Measurements from ENCODE around the gene GP1BB. TPM values are rescaled to one million over a fixed set of nuclear protein-coding genes. Genes with fewer than 3 reads are reported as not detected.

Gene GP1BB
- total and polyA plus RNA-seq, 3 experiments from 2014 or later = not detected

DNA sequence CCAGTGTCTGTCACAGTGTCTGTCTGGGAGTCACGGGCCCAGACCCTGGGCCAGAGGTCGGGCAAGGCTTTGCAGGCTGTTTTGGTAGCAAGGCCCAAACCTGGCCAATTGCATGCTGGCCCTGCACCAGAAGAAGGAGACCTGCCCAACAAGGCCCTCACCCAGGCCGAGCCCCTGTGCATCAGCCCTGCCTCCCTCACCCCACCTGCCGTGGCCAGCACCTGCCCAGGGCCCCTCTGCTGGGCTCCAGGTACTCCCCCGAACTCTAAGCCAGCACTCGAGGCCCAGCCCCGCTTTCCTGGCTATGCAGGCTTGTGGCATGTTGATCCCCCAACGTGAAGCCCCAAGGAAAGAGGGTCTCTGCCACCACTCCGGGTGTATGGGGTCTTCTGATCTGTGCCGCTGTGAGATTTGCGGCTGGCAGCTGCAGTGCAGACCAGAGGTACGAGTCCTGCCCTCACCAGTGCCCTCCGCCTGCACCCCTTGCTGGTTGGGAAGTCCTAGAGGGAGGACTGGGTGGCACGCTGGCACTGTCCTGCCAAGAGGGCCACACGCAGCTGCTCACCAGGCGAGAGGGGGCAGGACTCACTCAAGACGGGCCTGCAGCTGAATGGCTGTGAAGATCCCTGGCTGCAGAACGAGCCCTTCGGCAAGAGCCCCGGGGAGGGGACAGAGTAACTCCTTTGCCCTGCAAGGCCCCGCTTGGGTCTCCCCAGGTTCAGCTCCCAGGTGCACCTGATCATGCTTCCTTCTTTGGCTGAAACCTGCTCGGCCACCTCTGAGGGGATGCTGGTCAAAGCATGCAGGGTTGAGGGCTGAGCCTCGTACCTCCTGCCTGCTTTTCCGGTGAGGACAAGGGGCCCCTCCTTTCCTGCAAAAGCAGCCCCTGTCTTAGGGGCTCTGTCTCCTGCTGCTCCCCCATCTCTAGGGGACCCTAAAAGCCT is 15.7 kb upstream of the GP1BB start:
- Mint-ChIP-seq H3K27ac (no peak overlapping the region), H3K9me3 (no peaks in the 10 kb centered on the region), H3K4me1 (no peaks in the 10 kb centered on the region), H3K36me3 (no peaks in the 10 kb centered on the region), H3K4me3 (no peak overlapping the region), H3K27me3 (peaks cover 4 to 13% of the 10 kb centered on the region in 2 donors)
- ChIA-PET POLR2A (no interaction called here), CTCF (no interaction called here)
- Histone ChIP-seq H3K9me3 (ENCODE audit: low read length) (no peaks in the 10 kb centered on the region), H3K4me3 (ENCODE audit: low read length) (no peak overlapping the region), H3K27ac (ENCODE audit: low read depth, low read length) (no peak overlapping the region), H3K27me3 (ENCODE audit: insufficient read depth, low read length, poor library complexity, severe bottlenecking) (peaks cover 13% of the 10 kb centered on the region), H3K36me3 (ENCODE audit: insufficient read depth, low read length) (no peaks in the 10 kb centered on the region), H3K4me1 (ENCODE audit: insufficient read depth, low read length) (no peaks in the 10 kb centered on the region)
- DNase-seq = no peak

DNA sequence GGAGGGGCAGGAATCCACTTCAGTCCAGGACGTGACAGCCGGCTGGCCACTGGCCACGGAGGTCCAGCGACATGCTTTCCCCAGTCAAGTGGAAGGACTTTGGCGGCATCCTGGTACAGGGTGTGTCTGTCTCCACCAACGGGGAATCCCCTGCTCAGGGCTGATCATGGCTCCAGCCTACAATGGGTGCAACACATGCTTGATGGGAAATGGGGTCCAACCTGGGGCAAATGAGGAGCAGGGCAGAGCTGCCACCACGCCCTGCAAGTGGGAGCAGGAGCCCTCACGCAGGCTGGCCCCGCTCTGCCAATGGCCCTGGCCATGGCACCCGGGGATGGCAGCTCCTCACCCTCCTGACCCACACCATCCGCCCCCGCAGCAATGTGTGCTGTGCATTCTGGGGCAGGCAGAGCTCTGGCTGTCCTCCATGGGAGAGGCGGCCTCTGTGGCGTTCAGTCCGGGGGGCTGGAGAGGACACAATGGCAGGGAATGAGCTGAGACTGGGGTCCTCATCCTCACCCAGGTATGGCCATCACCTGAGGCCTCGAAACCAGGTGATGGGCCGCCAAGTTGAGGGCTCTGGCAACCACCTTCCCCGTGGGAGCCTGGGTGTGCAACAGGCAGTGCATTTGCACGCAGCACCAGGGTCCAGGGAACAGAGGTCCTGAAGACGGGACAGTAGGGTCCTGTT is 14.9 kb upstream of the GP1BB start:
- no peaks in the 10 kb centered on the region for H3K36me3 ChIP-seq (ENCODE audit: insufficient read depth, low read length)
- no peaks in the 10 kb centered on the region for H3K9me3 ChIP-seq (ENCODE audit: low read length)
- no peak overlapping the region for H3K4me3 ChIP-seq (ENCODE audit: low read length)
- no peaks in the 10 kb centered on the region for H3K9me3 Mint-ChIP-seq
- POLR2A ChIA-PET = no interaction called here
- H3K4me1 Mint-ChIP-seq = no peaks in the 10 kb centered on the region
- CTCF ChIA-PET = no interaction called here
- no peaks in the 10 kb centered on the region for H3K36me3 Mint-ChIP-seq
- no peaks in the 10 kb centered on the region for H3K4me1 ChIP-seq (ENCODE audit: insufficient read depth, low read length)
- H3K27me3 ChIP-seq (ENCODE audit: insufficient read depth, low read length, poor library complexity, severe bottlenecking) = peaks cover 20% of the 10 kb centered on the region
- H3K27ac ChIP-seq (ENCODE audit: low read depth, low read length) = no peak overlapping the region
- H3K4me3 Mint-ChIP-seq = no peak overlapping the region
- H3K27ac Mint-ChIP-seq = no peak overlapping the region
- no peak for DNase-seq
- peaks cover 10 to 20% of the 10 kb centered on the region in 2 donors for H3K27me3 Mint-ChIP-seq

DNA sequence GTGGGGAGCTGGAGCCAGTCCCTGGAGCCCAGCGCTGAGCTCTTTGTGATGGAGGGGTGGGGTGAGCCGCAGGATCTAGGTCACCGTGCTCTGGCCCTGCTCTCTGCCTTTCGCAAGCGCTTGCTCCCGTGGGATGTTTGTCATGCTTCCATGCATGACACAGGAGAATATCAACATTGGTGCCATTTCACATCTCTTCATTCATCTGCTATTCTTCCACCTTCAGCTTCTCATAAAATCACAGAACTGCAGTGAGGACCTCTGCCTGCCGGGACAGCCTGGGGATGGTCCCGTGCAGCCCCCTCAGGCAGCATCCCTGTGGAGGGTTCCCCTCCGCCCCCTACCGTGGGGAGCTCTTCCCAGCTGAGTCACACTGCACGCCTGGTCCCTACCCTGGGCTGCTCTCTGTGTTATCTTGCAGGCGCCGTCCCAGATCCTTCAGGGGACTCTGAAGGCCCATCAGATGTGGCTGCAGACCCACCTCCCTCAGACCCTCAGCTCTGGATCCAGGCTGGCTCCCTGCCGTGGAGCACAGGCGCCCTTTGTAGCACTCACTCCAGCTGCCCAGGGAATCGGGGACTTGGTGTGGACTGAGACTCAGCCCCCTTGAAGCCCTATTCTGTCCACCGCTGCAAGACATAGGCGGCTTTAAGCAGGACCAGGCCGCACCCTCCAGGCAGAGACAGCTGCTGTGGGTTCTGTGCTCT is 14.1 kb upstream of the GP1BB start:
- Mint-ChIP-seq H3K4me1 (peaks cover 0 to 4% (median 2%) of the 10 kb centered on the region in 3 donors), H3K4me3 (no peak overlapping the region), H3K27me3 (peaks cover 13 to 22% of the 10 kb centered on the region in 2 donors), H3K9me3 (no peaks in the 10 kb centered on the region), H3K36me3 (no peaks in the 10 kb centered on the region), H3K27ac (no peak overlapping the region)
- ChIA-PET CTCF (no interaction called here), POLR2A (no interaction called here)
- Histone ChIP-seq H3K27me3 (ENCODE audit: insufficient read depth, low read length, poor library complexity, severe bottlenecking) (peaks cover 15% of the 10 kb centered on the region), H3K36me3 (ENCODE audit: insufficient read depth, low read length) (no peaks in the 10 kb centered on the region), H3K4me1 (ENCODE audit: insufficient read depth, low read length) (no peaks in the 10 kb centered on the region), H3K4me3 (ENCODE audit: low read length) (no peak overlapping the region), H3K9me3 (ENCODE audit: low read length) (no peaks in the 10 kb centered on the region), H3K27ac (ENCODE audit: low read depth, low read length) (no peak overlapping the region)
- DNase-seq = no peak

DNA sequence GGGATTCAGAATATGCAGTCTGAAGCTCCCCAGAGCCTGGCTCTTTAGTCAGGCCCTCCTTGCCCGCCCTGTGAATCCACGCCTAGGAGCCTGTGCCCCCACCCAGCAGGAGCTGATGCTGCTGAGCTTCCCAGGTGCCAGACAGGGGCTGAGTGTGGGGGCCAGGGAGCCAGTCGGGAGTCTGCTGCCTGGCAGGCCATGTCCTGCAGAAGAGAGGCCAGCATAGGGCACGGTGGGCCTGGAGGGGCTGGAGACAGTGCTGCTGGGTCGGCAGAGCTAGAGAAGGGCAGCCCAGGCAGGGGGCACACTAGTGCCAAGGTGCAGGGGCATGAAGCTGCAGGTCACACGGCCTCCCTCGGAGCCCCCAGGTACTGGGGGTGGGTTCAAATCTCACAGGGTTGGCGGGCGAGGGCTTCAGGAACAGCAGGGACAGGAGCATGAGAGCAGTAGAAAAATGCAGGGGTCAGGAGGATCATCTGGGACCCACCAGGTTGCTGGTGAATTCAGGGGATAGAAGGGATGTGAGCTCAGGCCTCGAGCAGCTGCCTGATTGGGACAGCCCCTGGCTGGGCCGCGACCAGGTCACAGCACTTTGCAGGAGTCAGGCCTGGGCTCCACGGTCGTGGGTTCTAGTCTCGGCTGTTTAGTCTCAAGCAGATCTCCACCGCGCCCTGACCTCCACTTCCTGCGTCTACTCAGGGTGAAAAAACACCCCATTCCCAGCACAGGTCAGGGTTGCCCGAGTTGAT is 13.1 kb upstream of the GP1BB start:
- H3K36me3 ChIP-seq (ENCODE audit: insufficient read depth, low read length) = no peaks in the 10 kb centered on the region
- H3K27me3 ChIP-seq (ENCODE audit: insufficient read depth, low read length, poor library complexity, severe bottlenecking) = peaks cover 17% of the 10 kb centered on the region
- H3K4me1 ChIP-seq (ENCODE audit: insufficient read depth, low read length) = peaks cover 4% of the 10 kb centered on the region
- no peak overlapping the region for H3K27ac ChIP-seq (ENCODE audit: low read depth, low read length)
- DNase-seq = no peak
- peaks cover 0 to 7% (median 2%) of the 10 kb centered on the region in 3 donors for H3K4me1 Mint-ChIP-seq
- ChIA-PET POLR2A (no interaction called here), CTCF (interaction anchor here (0.7 kb wide), 1 partner anchor 21 kb away, joined by 3 read pairs; no protein-coding TSS in a partner anchor)
- no peak overlapping the region for H3K27ac Mint-ChIP-seq
- no peaks in the 10 kb centered on the region for H3K9me3 Mint-ChIP-seq
- H3K9me3 ChIP-seq (ENCODE audit: low read length) = no peaks in the 10 kb centered on the region
- peaks cover 15 to 22% of the 10 kb centered on the region in 2 donors for H3K27me3 Mint-ChIP-seq
- H3K4me3 Mint-ChIP-seq = no peak overlapping the region
- H3K36me3 Mint-ChIP-seq = no peaks in the 10 kb centered on the region
- no peak overlapping the region for H3K4me3 ChIP-seq (ENCODE audit: low read length)

DNA sequence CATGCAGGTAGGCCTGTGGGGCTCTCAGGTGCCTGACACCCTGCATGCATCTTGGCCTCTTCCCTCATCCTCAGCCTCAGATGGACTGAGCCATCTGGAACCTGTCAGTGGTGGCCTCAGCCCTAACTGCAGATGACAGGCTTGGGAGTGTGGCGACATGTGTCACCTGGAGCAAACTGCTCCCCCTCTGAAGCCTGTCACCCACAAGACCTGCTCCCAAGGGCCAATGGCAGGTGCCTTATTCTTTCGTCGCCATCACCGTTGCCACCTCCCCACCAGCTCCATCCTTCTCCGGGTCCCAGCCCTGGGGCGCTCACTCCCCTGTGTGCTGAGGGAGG is 12.6 kb upstream of the GP1BB start:
- no peaks in the 10 kb centered on the region for H3K9me3 Mint-ChIP-seq
- Histone ChIP-seq H3K9me3 (ENCODE audit: low read length) (no peaks in the 10 kb centered on the region), H3K27me3 (ENCODE audit: insufficient read depth, low read length, poor library complexity, severe bottlenecking) (peaks cover 18% of the 10 kb centered on the region), H3K4me1 (ENCODE audit: insufficient read depth, low read length) (peaks cover 4% of the 10 kb centered on the region), H3K36me3 (ENCODE audit: insufficient read depth, low read length) (no peaks in the 10 kb centered on the region), H3K4me3 (ENCODE audit: low read length) (no peak overlapping the region), H3K27ac (ENCODE audit: low read depth, low read length) (no peak overlapping the region)
- H3K27ac Mint-ChIP-seq = no peak overlapping the region
- peaks cover 15 to 23% of the 10 kb centered on the region in 2 donors for H3K27me3 Mint-ChIP-seq
- no peak overlapping the region for H3K4me3 Mint-ChIP-seq
- CTCF ChIA-PET = no interaction called here
- POLR2A ChIA-PET = no interaction called here
- DNase-seq = no peak
- peaks cover 0 to 7% (median 2%) of the 10 kb centered on the region in 3 donors for H3K4me1 Mint-ChIP-seq
- H3K36me3 Mint-ChIP-seq = no peaks in the 10 kb centered on the region

DNA sequence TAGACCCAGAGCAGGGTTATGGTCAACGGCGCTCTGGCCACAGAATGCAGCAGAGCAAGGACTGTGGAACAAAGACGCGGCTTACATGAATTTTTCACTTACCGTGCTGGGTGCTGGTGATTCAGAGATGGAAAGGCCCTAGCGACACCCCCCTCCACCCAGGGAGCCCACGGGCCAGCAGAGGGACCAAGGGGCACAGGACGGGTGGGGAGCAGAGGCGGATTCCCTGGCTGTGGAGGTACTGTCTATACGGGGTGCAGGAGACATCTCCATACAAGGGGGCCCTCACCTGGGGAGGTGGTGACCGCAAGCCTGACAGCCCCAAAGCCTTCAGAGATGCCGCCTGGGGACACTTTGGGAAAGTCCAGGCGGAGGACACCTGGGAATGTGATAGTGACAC is 10.1 kb upstream of the GP1BB start:
- CTCF ChIA-PET = no interaction called here
- peaks cover 17% of the 10 kb centered on the region for H3K27me3 ChIP-seq (ENCODE audit: insufficient read depth, low read length, poor library complexity, severe bottlenecking)

DNA sequence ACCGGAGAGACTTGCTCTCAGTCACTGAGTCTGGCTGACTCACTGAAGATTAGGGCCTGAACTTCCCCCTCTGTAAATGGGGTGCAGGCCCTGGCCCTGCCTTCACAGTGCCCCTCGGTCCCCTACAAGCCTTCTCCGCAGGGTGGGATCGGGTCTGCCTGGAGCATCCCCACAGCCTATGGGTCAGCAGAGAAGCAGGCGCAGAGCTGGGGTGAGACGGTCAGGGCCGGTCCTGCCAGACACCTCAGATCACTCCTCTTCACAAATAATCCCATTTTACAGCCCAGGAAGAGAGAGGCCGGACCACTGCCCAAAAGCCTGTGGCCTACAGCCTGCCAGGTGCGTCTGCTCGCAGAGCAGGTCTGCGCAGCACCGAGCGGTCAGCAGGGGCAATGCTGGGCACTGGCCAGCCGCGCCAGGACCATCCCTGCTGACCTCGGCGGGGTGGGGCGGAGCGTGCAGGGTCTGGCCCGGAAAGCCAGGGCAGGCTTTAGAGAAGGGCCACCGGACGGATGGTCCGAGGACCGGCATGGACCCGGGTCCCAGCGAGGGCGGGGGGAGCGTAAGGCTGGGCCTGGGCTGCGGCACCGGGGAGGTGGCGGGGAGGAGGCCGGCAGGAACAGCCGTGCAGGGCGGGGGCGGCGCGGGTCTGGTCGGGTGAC is 9.6 kb upstream of the GP1BB start:
- CTCF ChIA-PET = no interaction called here
- Histone ChIP-seq H3K27ac (ENCODE audit: low read depth, low read length) (no peak overlapping the region), H3K4me1 (ENCODE audit: insufficient read depth, low read length) (peaks cover 13% of the 10 kb centered on the region), H3K4me3 (ENCODE audit: low read length) (no peak overlapping the region), H3K36me3 (ENCODE audit: insufficient read depth, low read length) (no peaks in the 10 kb centered on the region), H3K9me3 (ENCODE audit: low read length) (no peaks in the 10 kb centered on the region), H3K27me3 (ENCODE audit: insufficient read depth, low read length, poor library complexity, severe bottlenecking) (peaks cover 17% of the 10 kb centered on the region)
- no peak overlapping the region for H3K27ac Mint-ChIP-seq
- H3K4me3 Mint-ChIP-seq = peak overlapping the region; percentile 20 to 81 (median 66)
- POLR2A ChIA-PET = no interaction called here
- peaks cover 14 to 23% of the 10 kb centered on the region in 2 donors for H3K27me3 Mint-ChIP-seq
- no peaks in the 10 kb centered on the region for H3K9me3 Mint-ChIP-seq
- H3K4me1 Mint-ChIP-seq = peaks cover 0 to 11% (median 4%) of the 10 kb centered on the region in 3 donors
- DNase-seq = no peak
- H3K36me3 Mint-ChIP-seq = no peaks in the 10 kb centered on the region

More for the DNA sequence above, 10.1 kb upstream of the GP1BB start:
- DNase-seq = no peak
- H3K36me3 Mint-ChIP-seq = no peaks in the 10 kb centered on the region
- Histone ChIP-seq H3K27ac (ENCODE audit: low read depth, low read length) (no peak overlapping the region), H3K36me3 (ENCODE audit: insufficient read depth, low read length) (no peaks in the 10 kb centered on the region), H3K4me1 (ENCODE audit: insufficient read depth, low read length) (peaks cover 10% of the 10 kb centered on the region), H3K4me3 (ENCODE audit: low read length) (no peak overlapping the region), H3K9me3 (ENCODE audit: low read length) (no peaks in the 10 kb centered on the region)
- peaks cover 14 to 23% of the 10 kb centered on the region in 2 donors for H3K27me3 Mint-ChIP-seq
- H3K27ac Mint-ChIP-seq = no peak overlapping the region
- peak overlapping the region; percentile 13 to 73 (median 55) for H3K4me3 Mint-ChIP-seq
- H3K4me1 Mint-ChIP-seq = peaks cover 0 to 11% (median 4%) of the 10 kb centered on the region in 3 donors
- no peaks in the 10 kb centered on the region for H3K9me3 Mint-ChIP-seq
- POLR2A ChIA-PET = no interaction called here
